ENCODE results near the gene PIGK.
"Not testable (repeated sequence)": the region's sequence is repeated elsewhere in the genome, so short reads cannot be mapped to it uniquely, and the experiment has no call there.

The PIGK gene

DNA sequence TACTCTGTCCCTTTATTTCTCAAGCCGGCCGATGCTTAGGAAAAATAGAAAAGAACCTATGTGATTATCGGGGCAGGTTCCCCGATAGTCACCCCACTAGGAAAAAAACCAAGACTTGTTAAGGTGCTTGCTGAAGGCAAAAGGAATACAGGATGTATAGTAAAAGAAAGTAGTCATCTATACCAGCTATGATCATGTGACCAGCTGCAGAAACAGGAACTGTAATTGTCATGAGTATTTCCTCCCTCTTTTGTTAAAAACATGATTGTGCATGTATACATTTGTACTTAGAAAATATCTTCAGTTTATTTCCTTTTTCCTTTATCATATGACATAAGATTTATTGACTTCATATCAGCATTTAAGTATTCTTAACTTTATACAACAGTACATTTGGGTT is 30.5 kb downstream of the PIGK start:
- DNase-seq, result no peak

- DNase-seq, result not testable (repeated sequence)
Observed at GRCh38 chr1:77186907-77187306, 32.3 kb downstream of the PIGK start.

DNA sequence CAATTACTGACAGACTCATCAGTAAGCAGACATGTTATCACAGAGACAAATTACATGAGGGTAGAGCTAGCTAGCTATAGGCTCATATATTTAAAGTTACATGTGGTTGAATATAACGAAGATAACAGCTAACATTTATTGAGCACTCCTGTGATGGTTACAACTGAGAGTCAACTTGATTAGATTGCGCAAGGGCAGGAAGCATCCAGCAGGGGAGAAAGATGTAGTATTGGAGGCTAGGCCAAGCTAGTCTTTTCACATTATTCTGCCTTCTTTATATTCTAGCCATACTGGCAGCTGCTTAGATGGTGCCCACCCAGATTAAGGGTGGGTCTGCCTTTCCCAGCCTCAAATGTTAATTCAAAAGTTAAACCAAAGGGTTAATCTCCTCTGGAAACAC is 37.1 kb downstream of the PIGK start:
- no peak for DNase-seq

GRCh38 chr1:77179632-77180031 is 39.6 kb downstream of the PIGK start:
- no peak for DNase-seq

GRCh38 chr1:77175230-77175844 is 43.9 kb downstream of the PIGK start:
- DNase-seq, result no peak

GRCh38 chr1:77170687-77171086 is 48.5 kb downstream of the PIGK start:
- DNase-seq, result no peak

- no peak for DNase-seq
Observed at GRCh38 chr1:77168358-77168757, 50.9 kb downstream of the PIGK start.

DNA sequence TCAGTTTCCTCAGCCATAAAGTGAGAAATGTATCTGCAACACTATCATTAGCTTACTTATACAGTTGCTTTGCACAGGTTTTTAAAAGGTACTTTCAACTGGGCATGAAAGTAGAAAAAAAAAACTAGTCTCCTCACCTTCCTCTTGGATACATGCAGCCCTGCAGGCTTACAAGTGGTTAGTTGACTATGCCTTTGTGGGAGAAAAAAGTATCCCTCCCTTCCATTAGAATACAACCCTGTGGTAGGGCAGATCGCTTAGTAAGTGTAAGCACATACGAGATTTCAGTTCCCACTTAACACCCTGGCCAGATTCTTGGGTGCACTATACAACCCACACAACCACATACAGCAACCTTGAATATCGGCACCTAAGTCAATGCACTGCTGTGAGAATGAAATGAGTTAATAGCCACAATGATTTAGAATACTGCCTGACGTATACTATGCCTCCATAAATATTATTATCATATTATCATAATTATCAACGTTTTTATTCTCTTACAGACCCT is 54.7 kb downstream of the PIGK start:
- DNase-seq, result no peak

GRCh38 chr1:77159706-77160105 is 59.5 kb downstream of the PIGK start:
- not testable (repeated sequence) for DNase-seq

- no peak for DNase-seq
Observed at GRCh38 chr1:77156214-77156613, 63.0 kb downstream of the PIGK start.

GRCh38 chr1:77146270-77146669 is 73.0 kb downstream of the PIGK start:
- no peak for DNase-seq

GRCh38 chr1:77143529-77144121 is 75.6 kb downstream of the PIGK start:
- DNase-seq, result peak; percentile 21

DNA sequence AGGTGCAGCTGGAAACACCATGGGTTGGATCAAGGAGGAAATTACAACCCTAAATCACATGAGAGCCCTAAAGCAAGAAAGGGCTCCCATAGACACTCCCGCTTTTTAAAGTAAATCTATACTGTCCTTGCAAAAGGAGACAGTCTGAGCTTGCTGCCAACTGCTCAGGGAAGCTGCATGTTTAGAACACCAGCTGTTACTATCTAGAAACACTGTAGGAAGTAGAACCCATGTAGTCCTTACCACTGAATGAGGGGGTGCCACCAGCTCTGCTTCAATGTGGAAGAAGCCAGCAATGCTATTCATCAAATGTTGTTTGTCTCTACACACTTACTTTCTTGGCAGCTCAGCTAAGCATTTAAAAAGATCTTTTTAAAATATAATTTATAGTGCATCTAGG is 79.8 kb downstream of the PIGK start:
- no peak for DNase-seq

GRCh38 chr1:77134359-77134758 is 84.9 kb downstream of the PIGK start:
- no peak for DNase-seq

DNA sequence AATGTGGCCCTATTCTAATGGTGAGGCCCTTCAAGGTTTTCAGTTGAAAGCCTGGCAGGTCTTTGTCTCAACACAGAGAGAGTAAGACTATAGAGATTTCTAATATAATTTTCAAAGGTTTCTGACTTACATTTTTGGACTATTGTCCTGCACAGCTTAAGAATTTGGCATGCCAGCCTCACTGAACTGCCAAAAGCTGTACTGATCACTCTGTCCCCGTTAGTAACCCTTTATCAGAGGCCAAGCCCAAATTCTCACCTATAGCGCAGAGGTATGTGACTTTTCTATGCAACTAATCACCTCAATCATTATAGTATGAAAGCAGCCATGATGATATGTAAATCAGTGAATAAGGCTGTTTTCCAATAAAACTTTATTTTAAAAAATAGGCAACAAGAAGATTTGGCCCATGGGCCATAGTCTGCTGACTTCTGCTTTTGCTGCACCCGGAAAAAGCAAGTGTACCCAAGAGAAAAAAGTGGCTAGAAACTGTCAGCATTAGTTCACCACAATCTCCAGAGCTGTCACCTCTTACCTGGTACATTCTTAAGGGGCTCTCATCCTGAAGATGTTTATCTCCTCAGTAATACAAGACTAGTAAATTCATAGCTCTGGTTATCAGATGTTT is 85.4 kb downstream of the PIGK start:
- DNase-seq, result no peak

GRCh38 chr1:77126307-77126706 is 92.9 kb downstream of the PIGK start:
- peak; percentile 43 for DNase-seq

- DNase-seq, result no peak
Observed at GRCh38 chr1:77121503-77121902, 97.7 kb downstream of the PIGK start.

DNA sequence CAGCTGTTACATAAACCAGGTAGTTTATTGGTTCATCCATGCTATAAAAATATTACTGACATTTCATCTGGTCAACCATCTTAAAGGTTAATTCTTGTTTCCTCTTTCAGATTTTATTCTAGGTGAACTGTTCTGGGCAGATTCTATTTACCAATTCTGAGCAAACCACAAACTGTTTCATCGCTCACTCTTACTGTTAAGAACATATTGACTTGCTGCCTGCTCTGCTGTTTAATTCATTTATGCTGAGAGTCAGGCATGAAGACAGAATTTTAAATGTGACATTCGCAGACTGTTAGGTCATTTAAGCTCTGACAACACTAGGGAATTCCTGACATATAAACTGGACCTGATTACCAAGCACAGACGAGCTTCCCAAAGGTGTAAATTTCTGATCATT is 98.3 kb downstream of the PIGK start:
- no peak for DNase-seq

- DNase-seq, result no peak
Observed at GRCh38 chr1:77118712-77119111, 100.5 kb downstream of the PIGK start.

- no peak for DNase-seq
Observed at GRCh38 chr1:77104672-77105071, 114.6 kb downstream of the PIGK start.

- DNase-seq, result no peak
Observed at GRCh38 chr1:77103486-77103885, 115.7 kb downstream of the PIGK start.

DNA sequence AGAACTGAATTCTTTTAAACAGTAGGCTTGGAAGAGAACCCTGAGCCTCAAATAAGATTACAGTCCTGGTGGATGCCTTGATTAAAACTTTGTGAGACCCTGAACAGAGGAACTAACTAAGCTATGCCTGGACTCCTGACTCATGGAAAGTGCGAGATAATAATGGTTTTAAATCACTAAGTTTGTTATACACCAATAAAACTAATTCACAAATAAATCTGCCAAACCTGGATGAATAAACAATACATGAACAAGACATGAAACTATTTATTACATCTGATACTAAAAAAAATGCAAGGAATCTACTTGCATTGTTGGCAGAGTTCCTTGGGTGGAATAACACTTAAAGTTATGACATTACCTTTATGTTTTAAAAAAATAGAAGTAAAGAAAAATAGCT is 118.4 kb downstream of the PIGK start:
- no peak for DNase-seq

GRCh38 chr1:77096496-77097255 is 122.6 kb downstream of the PIGK start:
- DNase-seq, result no peak

GRCh38 chr1:77095236-77095635 is 124.0 kb downstream of the PIGK start:
- no peak for DNase-seq
